Fibroblast of lung (primary cell): Measurements from ENCODE around the gene GPR162. TPM values are rescaled to one million over a fixed set of nuclear protein-coding genes. Genes with fewer than 3 reads are reported as not detected.

Experiments used
- DNase-seq, 2 donors: peaks; one replicate each; pipeline versions ENCODE4 v3.0.0 to v3.0.0-alpha.2; 2010; ENCODE audit warnings: low read depth in 2 of 2
- H2AFZ ChIP-seq: 2 replicates; pipeline ENCODE4 v1.5.1; 2012; ENCODE audit warnings: low read length, control low read depth, inconsistent platforms
- H3K27ac ChIP-seq: 2 replicates; pipeline ENCODE4 v1.5.1; 2011; ENCODE audit warnings: low read length, control low read depth; ENCODE audit not compliant: insufficient read depth
- H3K27me3 ChIP-seq: 2 replicates; pipeline ENCODE4 v1.5.1; 2011; ENCODE audit warnings: mild to moderate bottlenecking, low read length; ENCODE audit not compliant: control insufficient read depth, insufficient read depth
- H3K36me3 ChIP-seq: 2 replicates; pipeline ENCODE4 v1.5.1; 2011; ENCODE audit warnings: low read length; ENCODE audit not compliant: control insufficient read depth, insufficient read depth
- H3K4me1 ChIP-seq: 2 replicates; pipeline ENCODE4 v1.5.1; 2011; ENCODE audit warnings: low read length; ENCODE audit not compliant: control insufficient read depth, insufficient read depth; ENCODE audit errors: extremely low read depth
- H3K4me2 ChIP-seq: 2 replicates; pipeline ENCODE4 v1.5.1; 2011; ENCODE audit warnings: low read length, control low read depth; ENCODE audit not compliant: insufficient read depth; ENCODE audit errors: extremely low read depth
- H3K4me3 ChIP-seq, 4 experiments: fragments of 200-600 bp in 1 of 4; sonication (generic) in 1 of 4; replicated peaks in 1 of 4; 2 replicates each; pipeline ENCODE4 v1.5.1; 2011 to 2016; ENCODE audit warnings: low read length in 4 of 4, low read depth in 3 of 4, mild to moderate bottlenecking in 3 of 4, control low read depth in 2 of 4, inconsistent platforms in 1 of 4, mixed read lengths in 1 of 4; ENCODE audit not compliant: insufficient read depth in 1 of 4; ENCODE audit errors: control extremely low read depth in 1 of 4
- H3K79me2 ChIP-seq: 2 replicates; pipeline ENCODE4 v1.5.1; 2012; ENCODE audit warnings: mild to moderate bottlenecking, low read length, inconsistent platforms; ENCODE audit not compliant: control insufficient read depth, insufficient read depth
- H3K9ac ChIP-seq: 2 replicates; pipeline ENCODE4 v1.5.1; 2011; ENCODE audit warnings: mild to moderate bottlenecking, low read length, control low read depth; ENCODE audit not compliant: insufficient read depth
- H3K9me3 ChIP-seq: 2 replicates; pipeline ENCODE4 v1.5.1; 2012; ENCODE audit warnings: low read depth, low read length; ENCODE audit not compliant: control insufficient read depth, insufficient read depth
- H4K20me1 ChIP-seq: 2 replicates; pipeline ENCODE4 v1.5.1; 2011; ENCODE audit warnings: low read length; ENCODE audit not compliant: control insufficient read depth, insufficient read depth; ENCODE audit errors: extremely low read depth
- EZH2 ChIP-seq: IDR thresholded peaks from 2 replicates; pipeline ENCODE4 v1.5.1; 2012; ENCODE audit warnings: low read length, control low read depth, mild to moderate bottlenecking; ENCODE audit errors: missing control alignments
- polyA plus RNA-seq, 2 donors: library from polyadenylated mRNA; depleted of rRNA in 1 of 2; stranded (reverse) in 1 of 2; unstranded in 1 of 2; fragments of >200 nt; gene quantifications; 2 replicates each; pipeline ENCODE4 v1.2.1, GENCODE V29; 2011 to 2012; ENCODE audit warnings: missing spikeins in 1 of 2
- total RNA-seq: library from RNA; depleted of rRNA; stranded (reverse); fragments of >200 nt; gene quantifications from 2 replicates; pipeline ENCODE4 v1.2.1, GENCODE V29; 2014
- TF ChIP-seq, protein P1 (sequence below), 2 donors: IDR thresholded peaks in 1 of 2; conservative IDR thresholded peaks in 1 of 2; 1 replicate in 1 of 2; 2 replicates in 1 of 2; pipeline ENCODE4 v1.5.1; 2011 to 2012; ENCODE audit warnings: low read length in 2 of 2, control low read depth in 1 of 2, inconsistent platforms in 1 of 2, low read depth in 1 of 2, mild to moderate bottlenecking in 1 of 2

GPR162 gene
- total and polyA plus RNA-seq, 2 donors (not counting 1 experiment from before 2014, with no cell fraction given): 5.6 to 11.1 TPM

- peaks cover 13% of the 10 kb centered on the region for H3K36me3 ChIP-seq
- peaks cover 21% of the 10 kb centered on the region for H3K79me2 ChIP-seq
- H4K20me1 ChIP-seq: peaks cover 7% of the 10 kb centered on the region
- H3K27ac ChIP-seq: no peak overlapping the region
- no peak for DNase-seq
- no peaks in the 10 kb centered on the region for H3K9me3 ChIP-seq
- H3K4me1 ChIP-seq: peaks cover 21% of the 10 kb centered on the region
- no peak overlapping the region for H3K4me2 ChIP-seq
- H2AFZ ChIP-seq: no peak overlapping the region
- H3K9ac ChIP-seq: no peak overlapping the region
- H3K4me3 ChIP-seq: no peak overlapping the region
- TF ChIP-seq, protein P1, sequence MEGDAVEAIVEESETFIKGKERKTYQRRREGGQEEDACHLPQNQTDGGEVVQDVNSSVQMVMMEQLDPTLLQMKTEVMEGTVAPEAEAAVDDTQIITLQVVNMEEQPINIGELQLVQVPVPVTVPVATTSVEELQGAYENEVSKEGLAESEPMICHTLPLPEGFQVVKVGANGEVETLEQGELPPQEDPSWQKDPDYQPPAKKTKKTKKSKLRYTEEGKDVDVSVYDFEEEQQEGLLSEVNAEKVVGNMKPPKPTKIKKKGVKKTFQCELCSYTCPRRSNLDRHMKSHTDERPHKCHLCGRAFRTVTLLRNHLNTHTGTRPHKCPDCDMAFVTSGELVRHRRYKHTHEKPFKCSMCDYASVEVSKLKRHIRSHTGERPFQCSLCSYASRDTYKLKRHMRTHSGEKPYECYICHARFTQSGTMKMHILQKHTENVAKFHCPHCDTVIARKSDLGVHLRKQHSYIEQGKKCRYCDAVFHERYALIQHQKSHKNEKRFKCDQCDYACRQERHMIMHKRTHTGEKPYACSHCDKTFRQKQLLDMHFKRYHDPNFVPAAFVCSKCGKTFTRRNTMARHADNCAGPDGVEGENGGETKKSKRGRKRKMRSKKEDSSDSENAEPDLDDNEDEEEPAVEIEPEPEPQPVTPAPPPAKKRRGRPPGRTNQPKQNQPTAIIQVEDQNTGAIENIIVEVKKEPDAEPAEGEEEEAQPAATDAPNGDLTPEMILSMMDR (conservative IDR thresholded peaks at IDR 0.05 in 1 of 2, IDR thresholded peaks at IDR 0.05 in 1 of 2; ENCODE audit: low read depth in 1 of 2, low read length in 2 of 2): no peak
- no peak for TF ChIP-seq EZH2
- no peaks in the 10 kb centered on the region for H3K27me3 ChIP-seq
Observed at GRCh38 chr12:6772726-6773589, 48.7 kb upstream of the GPR162 start.

- Histone ChIP-seq H3K4me3 (no peak overlapping the region), H3K27me3 (no peaks in the 10 kb centered on the region), H4K20me1 (peaks cover 4% of the 10 kb centered on the region), H3K27ac (no peak overlapping the region), H3K4me2 (no peak overlapping the region), H2AFZ (no peak overlapping the region), H3K36me3 (peaks cover 13% of the 10 kb centered on the region), H3K79me2 (peaks cover 12% of the 10 kb centered on the region), H3K4me1 (peaks cover 18% of the 10 kb centered on the region), H3K9ac (no peak overlapping the region), H3K9me3 (no peaks in the 10 kb centered on the region)
- TF ChIP-seq EZH2: no peak
- TF ChIP-seq, protein P1 (conservative IDR thresholded peaks at IDR 0.05 in 1 of 2, IDR thresholded peaks at IDR 0.05 in 1 of 2; ENCODE audit: low read depth in 1 of 2, low read length in 2 of 2): no peak
- DNase-seq: no peak
Observed at GRCh38 chr12:6773590-6774351, 47.9 kb upstream of the GPR162 start.

GRCh38 chr12:6774499-6775062 lies 47.0 kb upstream of the GPR162 start:
- no peak overlapping the region for H3K9ac ChIP-seq
- no peak overlapping the region for H3K27ac ChIP-seq
- peaks cover 12% of the 10 kb centered on the region for H3K36me3 ChIP-seq
- H3K79me2 ChIP-seq: peaks cover 4% of the 10 kb centered on the region
- H3K4me2 ChIP-seq: no peak overlapping the region
- TF ChIP-seq EZH2: no peak
- TF ChIP-seq, protein P1 (conservative IDR thresholded peaks at IDR 0.05 in 1 of 2, IDR thresholded peaks at IDR 0.05 in 1 of 2; ENCODE audit: low read depth in 1 of 2, low read length in 2 of 2): no peak
- no peak overlapping the region for H3K4me3 ChIP-seq
- no peaks in the 10 kb centered on the region for H3K27me3 ChIP-seq
- no peaks in the 10 kb centered on the region for H4K20me1 ChIP-seq
- DNase-seq: no peak
- H3K9me3 ChIP-seq: no peaks in the 10 kb centered on the region
- peaks cover 14% of the 10 kb centered on the region for H3K4me1 ChIP-seq
- no peak overlapping the region for H2AFZ ChIP-seq
